GM12892 (cell line): ENCODE measurements around the gene ZCCHC7.

ENCODE experiments used
- POLR2A ChIP-seq: IDR thresholded peaks from 2 replicates; pipeline ENCODE4 v1.6.1; 2011; ENCODE audit warnings: low read depth, low read length, control low read depth
- POLR2AphosphoS5 ChIP-seq: IDR thresholded peaks from 2 replicates; pipeline ENCODE4 v1.6.1; 2011; ENCODE audit warnings: low read depth, low read length, control low read depth

- TF ChIP-seq POLR2AphosphoS5 (no peak), POLR2A (no peak)
Observed at GRCh38 chr9:37148181-37148580, 27.8 kb downstream of the ZCCHC7 start.
